Bone marrow (tissue), 2 donors: ENCODE data around the gene POU3F3.

Source experiments
- DNase-seq, 2 donors: peaks; one replicate each; lab custom pipeline; 2025; lab: John Stamatoyannopoulos, UW

POU3F3 gene

DNA sequence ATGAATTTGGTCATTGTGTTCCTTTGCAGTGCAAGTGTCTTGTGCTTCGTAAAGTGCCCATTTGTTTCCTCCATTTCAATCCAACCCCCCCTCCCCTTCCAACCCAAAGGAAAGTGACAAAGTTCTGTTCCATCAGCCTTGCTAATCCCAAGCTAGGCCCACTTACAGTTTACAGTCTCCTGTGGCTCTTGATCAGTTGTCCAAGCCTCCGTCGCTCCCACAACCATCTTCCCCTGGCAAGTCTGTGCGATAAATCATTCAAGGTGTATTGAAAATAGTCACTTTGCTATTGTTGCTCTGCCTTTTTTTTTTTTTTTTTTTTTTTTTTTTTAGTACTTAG, 6.5 kb downstream of the POU3F3 start:
- DNase-seq = no peak

DNA sequence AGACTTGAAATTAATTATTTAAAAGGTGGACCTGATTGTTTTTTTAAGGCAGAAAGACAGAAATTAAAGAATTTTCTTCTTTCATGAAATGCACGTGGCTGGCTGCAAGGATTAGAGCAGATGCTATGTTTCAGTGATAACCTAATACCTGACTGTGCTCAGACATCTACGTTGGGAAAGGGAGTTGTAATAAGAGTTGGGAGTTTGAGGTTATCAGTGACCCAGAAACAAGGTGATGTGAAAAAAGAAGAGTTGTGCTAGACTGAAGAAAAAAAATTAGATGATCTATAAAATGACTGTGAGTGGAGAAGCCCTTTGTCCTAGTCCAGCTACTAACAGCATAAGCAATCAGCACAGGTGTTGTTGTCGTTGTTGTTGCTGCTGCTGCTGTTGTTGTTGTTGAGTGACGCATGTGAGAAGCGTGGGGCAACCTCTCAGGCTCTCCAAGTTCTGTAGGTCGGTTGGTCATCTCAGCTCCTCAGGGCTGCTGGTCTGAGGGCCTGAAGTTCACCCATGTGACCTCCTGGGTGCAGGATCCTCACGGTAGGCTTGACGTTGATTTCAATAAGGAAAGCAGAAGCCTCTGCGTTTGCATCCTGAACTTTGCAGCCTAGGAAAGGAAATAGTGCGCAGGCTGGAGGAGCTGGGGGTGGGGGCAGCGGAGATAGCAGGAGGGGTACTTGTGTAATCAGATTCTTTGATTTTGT, 7.6 kb downstream of the POU3F3 start:
- no peak for DNase-seq

DNA sequence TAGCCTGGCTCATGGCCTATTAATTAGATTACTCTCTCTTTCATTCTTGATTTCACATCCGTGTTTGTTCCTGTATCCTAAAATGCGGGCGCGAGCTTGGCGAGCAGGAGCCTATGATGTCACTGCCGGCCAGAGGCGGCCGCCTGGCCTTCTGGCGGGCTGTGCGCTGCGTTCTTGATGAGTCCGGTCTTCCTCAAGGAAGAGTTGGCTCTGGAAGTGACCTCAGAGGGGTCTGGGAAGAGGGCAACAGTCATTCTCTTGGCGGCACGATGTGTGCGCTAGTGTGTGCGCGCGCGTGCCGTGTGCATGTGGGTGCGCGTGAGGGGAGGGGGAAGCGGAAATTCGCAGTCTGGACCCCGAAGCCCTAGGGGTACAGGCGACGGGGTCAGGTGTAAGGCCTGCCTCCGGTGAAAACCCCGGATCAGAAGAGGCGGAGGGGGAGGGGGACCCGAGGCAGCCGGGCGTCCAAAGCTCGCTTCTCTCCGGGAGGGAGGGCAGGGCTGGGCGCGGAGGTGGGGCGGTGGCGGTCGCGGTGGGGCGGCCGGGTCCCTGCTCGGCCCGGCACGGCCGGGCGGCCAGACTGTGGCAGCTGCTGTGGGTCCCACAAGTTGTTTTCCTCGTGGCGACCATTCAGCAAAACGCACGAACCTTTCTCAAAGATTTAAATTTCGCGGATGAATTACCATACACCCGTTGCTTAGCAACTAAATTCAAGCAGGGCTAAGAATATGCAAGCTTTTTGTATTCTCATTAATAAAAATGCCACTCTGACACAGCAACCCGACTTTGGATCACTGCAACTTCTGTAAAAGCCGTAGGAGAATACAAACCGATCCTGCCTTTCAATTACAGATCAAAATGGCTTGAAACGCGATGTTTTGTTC, 8.4 kb downstream of the POU3F3 start:
- no peak for DNase-seq

DNA sequence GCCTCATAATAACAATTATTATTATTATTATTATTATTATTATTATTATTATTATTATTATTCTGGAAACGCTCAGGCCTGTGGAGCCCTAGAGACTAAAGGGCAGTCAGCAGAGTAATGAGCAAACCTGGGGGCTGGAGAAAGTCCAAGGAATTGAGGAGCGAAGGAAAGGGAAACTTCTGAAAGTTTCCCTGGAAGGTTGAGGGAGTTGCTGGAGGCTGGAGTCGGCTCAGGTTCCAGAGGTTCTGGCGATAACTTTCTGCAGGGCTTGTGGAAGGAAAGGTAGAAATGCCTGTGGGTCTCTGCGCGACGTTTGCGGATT, 9.2 kb downstream of the POU3F3 start:
- no peak for DNase-seq

DNA sequence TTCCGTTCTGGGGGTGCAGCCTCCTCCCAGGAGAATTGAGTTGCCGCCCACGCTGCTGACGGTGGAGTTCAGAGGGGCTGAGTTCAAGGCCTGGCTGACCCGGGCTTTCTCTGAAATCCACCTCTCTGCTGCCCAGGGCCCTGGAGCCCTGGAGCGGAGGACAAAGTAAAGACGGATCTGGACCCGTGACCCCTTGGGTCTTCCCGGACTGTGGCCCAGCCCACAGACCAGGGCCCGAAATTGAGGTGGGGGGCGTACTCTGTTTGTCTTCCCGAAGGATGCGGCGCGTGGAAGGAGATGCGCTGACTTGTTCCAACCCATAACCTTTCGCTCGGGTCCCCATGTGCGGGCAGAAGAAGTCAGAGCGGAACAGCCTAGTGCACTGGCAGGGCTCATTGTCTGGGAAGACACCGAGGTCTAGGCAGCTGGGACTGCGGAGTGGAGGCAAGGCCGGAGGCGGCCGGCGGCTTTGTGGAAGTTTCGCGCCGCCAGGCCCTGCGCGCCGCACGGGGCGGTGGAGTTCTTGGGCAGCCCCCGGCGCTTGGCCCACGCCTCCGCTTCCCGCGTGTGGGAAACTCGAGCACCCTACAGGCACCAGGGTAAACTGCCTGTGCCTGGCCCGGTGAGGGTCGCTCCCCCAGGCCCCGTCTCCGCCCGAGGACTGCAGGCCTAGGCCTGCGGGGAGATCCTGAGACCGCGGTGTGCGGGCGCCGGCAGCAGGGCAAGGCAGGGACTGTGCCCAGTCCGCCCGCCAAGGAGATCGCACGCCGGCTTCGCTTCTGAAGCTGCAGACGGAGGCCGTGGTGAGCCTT, 9.8 kb downstream of the POU3F3 start:
- DNase-seq = no peak

DNA sequence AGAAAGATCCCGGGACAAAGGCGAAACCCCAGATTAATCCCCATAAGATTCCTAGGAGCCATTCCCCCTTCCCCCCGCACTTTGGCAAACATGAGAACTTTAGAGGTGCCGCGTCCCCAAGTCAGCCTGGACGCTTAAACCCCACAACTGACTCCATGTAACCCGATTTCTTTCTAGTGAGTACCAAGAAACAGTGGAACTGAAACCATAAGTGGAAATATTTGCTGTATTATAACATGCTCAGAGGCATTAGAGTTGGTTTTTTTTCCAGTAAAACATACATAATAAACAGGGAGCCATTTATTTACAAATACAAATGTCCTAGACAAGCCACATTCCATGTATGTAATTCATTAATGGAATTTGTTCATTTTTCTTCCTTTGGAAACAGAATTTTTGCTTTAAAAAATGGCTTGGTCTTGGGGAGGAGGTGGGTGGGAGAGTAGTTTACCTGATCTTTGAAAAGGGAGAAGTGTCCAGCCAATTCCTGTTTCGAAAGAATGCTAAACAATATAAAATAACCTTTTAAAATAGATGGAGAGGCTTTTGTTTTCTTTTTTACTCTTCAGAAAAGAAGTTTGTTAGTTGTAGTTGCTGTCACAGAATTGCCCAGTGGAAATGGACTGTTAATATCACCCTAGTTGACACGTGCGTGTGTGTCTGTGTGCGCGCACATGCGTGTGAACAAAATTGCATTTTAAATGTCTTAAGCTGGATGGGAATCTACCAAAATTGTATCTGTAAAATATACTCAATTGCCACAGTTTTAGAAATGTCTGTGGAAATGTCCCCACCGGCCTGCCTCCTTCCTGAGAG, 10.6 kb downstream of the POU3F3 start:
- no peak for DNase-seq

DNA sequence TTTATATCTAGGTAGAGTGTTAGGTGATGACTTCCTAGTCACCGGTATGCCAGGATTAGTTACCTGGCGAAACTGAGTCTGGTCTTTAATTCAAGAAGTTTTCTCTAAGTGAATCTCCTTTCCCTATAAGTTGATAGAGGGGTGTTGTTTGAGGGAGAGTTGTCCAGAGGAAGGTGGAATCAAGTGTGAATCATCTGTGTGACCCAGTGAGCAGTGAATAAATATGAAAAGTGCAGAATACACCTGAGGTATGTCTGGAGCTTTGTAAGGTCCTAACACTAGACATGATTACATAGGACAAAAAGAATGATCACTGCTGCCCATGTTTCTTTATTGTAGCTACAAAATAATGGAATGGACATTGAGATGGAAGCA, 11.2 kb downstream of the POU3F3 start:
- DNase-seq = no peak

DNA sequence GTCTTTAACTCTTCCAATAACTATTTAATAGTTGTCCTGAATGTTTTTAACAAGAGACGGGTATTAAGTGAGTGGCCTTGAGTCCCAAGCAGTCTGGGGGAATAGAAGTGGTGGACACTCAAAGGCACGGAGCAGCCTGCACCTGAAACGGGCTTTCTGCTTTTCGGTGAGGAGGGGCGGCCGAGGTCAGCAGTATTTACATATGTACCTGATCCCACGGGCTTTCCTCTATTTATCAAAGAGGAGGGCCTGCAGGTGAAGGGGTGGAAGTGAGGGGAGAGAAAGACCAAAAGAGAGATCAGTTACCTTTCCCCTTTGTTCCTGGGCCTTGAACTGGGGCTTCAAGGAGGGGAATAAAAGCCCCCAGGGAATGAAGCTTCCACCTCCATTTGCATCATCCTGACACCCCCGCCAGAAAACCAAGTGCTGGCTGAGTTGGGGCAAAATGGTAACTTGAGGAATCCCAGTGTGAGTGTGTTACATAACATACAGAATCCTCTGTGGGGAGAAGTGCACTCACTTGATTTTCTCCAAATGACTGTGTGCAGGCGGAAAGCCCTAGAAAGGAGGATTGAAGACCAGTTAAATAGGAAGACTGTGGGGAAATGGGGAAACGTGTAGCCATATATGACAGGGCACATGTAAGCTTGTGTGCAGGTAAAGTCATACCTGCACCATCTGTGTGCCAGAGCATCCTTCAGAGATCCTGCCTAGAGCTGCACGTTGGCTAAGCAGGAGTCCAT, 12.4 kb downstream of the POU3F3 start:
- DNase-seq = no peak

DNA sequence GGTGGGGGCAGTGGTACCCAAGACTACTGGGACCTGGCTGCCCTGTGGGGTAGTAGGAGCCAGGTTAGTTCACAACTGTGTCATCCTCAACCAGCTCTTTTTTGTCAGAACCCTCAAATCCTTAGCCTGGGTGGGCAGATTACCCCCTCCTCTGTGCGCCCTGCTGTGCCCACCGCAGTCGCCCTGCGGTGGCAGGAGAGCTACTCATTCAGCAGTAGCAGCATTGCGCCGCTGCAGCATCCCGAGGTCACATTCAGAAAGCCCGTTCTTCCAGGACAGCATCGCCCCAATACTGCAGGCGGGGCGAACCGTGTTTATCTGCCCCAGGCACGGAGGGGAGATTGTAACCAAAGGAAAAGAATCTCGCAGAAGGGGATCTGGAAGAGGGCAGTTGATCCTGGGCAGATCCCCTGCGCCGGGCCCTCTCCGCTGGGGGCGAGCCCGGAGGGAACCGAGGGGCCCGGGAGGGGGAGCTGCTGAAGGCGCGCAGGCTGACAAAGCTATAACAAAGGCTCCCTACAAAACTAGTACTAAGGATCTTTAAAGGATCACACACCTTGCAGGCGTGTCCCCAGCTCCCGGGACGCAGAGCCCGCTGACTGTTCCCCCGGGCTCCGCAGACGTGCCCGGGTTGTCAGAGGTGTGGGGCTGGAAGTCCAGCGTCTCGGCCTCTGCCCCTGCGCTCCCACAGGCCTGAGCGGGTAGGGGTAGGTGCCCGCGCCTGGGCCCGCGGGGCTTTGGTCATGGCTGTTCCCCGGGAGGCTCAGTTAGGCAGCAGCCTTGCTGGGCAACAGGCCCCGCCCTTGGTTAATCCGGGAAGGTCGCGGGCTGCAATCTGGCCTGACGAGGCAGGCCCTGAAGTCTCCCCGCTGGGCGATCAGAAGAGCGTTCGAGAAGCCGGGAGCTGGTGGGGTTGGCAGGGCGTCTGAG, 13.2 kb downstream of the POU3F3 start:
- no peak for DNase-seq

DNA sequence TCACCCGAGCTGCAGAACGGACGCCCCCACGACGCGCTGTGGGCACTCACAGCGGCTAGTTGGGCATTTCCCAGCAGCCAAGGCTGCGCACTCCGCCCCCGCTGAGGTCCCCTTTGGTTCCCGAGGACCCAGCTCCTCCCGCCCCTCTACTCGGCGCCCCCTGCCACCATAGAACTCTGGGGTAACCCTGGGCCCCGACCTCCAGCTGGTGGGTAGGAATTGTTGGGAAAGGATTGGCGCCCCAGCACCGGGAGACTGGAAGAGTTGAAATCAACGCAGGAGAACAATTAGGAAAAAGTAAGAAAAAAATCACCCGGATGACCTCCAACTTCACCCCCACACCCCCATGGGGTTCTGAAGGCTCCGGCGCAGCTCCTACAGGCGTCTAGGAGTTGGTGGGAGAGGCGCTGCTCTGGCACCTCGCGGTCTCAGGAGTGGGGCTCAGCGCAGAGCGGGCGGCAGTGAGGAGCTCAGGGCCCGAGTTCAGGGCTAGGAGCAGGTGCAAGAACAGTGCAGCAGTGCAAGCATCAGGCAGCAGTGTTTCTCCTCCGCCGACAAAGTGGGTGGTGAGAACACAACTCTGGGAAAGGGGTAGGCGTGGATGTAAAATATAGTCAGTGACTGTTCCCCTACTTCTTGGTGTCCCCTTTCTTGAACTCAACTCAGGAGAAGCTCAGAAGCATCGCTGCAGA, 14.0 kb downstream of the POU3F3 start:
- DNase-seq = no peak

DNA sequence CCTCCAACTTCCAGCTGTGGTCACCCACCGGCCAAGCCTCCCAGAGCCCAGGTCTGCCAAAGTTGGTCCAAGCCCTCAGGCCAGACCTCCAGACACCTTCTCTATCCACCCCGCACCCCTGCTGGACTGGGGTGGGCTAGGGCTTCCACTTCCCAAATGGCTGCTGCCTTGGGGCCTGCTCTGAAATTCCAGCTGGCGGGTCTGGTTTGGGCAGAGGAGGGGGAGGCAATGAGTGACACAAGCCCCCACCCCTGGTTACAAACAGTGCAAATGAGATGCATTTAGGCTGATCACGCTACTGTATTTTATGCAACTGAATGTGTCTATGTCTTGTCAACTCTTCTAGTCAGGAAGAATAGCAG, 14.6 kb downstream of the POU3F3 start:
- no peak for DNase-seq

DNA sequence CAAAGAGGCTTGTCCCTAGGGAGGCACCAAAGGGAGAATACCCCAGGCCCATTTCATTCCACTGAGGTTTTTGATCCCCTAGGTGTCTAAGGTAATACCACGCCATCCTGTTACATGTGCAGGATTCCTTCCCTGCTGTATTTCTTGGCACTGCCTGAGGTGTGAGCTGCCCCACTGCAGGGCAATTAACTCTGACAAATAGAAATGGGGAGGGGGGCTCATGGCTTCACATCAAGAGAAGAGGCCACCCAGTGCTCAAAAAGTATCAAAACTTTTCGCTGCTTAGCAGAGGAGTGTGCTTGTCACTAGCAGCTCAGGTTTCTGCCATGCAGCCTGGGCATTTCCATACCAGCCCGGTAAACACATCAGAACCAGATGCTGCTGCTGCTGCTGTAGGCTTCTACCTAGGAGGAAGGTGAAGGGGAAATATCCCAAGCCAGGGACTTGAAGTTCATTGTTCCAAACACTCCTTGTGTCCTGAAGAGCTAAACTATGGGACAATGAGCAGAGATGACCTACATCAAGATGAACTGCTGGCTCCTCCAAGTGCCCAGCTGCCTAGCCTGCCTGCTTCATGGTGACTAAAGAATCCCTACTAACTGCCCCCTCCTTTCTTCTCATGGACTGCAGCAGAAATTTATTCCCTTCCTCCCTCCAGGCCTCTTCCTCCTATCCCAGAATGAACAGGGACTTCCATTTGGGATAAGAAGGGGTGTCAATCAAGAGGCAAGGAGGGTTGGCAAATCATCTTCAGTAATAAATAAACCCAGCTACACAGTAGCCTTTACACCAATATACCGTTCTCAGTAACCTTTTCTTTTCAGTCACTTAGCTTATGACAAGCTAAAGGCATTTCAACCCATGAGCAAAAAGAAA, 16.4 kb downstream of the POU3F3 start:
- no peak for DNase-seq

DNA sequence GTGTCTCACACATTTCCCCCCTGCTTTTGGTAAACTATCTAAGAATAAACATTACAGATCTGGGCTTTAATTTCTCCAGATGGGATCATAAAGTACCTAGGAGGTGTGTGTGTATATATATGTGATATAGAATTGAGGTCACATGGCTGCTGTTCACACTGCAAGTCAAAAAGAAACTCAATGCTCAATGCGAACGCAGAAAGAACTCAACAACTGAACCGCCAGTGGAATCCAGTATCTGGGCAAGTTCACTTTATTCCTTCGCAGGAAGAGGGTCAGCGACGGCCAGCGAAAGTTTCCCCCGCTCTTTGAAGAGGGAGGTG, 17.7 kb downstream of the POU3F3 start:
- no peak for DNase-seq

DNA sequence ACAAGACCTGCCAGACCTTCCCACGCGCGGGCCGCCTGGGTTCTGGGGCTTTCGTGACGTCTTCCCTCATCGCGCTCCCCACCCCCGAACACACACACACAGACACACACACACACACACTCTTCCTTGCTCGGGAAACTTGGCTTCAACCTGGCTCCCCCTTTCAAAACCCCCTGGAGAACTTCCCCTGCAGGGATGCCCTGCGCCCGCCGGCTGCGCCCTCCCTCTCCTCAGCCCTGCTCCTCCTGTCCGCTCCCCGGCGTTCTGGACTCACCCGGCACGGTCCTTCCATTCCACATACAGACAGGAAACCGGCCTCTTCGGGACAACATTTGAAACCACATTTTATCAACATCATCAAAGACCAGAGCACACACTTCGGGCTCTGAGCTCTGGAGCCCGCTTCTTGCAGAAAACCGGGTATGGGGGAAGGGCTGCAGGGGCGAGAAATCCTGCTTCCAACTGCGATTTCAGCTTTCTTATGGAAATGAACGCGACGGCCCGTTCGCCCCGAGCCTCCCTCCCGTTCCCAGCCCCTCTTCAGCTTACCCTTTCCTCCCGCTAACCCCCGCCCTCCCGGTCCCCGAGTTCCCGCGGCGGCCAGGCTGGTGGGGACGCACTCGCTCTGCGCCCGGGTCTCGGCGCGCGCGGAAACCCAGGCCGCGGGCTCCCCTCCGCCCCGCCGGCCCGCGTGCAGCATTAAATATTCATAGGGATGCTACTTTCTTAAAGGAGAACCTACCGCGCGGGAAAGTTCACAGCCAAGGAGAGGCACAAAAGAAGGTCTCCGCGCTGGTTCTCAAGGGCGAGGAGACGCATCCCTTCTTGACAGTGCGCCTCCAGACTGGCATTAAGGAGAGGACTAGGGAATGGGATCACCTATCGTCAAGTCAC, 18.3 kb downstream of the POU3F3 start:
- no peak for DNase-seq

DNA sequence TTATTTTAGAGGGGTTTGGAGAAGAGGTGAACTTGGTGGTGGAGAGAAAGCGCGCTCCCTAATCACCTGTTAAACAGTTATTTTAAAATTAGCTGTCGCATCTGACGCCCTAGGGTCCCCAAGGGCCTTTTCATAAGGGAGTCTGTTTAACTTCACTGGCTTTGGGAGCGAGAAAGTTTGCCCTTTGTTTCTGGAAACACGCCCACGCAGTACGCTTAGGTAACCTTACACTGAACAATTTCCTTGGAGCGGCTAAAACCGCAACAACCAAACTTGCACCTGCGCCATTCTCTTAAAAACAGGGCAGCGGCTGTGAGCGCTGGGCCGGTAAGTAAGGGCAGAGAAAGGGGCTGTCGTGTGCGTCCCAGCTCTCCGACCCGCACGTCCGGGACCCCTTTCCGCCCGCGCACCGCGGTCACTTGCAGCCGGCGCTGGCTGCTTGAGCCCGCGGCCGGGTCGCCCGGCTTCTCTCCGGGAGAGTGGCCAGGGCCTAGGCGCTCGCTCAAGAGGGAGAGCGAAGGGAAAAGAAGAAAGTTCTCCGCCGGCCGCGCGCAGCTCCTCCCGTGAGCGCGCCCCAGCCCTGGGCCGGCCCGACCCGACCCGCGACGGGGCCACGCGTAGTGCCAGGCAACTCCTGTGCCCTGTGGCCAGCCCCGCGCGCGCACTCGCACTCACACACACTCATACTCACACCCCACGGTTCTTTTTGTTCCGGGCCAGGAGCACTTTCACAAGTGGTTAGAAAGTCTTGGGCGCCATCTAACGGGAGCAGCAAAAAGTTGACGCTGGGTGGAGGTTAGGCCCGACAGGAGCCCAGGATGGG, 19.2 kb downstream of the POU3F3 start:
- peak in 1 of 2 donors; percentile 48 for DNase-seq

DNA sequence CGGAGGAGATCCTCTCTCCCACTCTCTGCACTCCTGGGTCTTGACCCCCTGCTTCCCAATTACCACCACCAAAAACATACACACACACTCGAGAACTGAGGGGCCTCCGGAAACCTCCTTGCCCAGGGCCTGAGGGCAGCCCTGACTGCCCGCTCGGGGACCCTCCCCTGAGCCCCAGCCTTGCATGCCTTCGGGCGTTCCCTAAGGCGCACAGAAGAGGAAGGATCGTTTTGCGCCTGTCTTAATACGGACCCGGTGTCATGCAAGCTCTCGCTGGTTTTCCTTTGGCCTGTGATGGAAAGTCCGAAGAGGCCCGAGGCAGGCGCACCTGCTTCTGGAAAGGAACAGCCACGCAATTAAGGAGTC, 19.8 kb downstream of the POU3F3 start:
- DNase-seq = no peak

DNA sequence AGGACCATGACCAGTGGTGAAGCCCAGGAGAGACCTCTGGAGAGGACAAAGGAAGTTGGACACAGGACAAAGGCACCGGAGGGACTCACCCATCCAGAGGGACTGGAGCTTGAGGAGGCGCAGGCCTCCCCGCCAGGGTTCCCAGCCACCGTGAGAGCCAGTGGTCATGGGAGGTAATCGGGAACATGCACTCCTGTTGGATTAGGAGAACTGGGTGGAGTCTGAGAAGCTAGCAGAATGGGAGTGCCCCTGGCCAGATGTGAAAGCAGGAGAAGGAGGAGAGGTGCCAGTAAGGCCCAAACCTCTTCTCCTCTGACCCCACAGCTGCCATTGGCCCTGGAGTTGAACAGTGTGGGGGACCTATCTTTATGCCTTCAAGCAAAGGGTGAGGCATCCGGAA, 20.3 kb downstream of the POU3F3 start:
- no peak for DNase-seq
